ENCODE results near the gene AADACL3.

AADACL3 gene

DNA sequence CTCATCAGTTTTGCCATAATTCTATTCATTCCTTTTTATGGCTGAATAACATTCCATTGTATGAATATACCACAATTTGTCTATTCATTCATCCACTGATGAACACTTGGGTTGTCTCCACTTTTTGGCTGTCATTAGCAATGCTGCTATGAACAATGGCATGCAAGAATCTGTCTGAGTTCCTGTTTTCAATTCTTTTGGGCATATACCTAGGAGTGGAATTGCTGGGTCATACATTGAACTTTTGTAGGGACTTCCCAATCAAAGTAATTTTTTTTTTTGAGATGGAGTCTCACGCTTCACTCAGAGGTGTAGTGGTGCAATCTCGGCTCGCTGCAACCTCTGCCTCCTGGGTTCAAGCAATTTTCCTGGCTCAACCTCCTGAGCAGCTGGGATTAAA, 37.1 kb upstream of the AADACL3 start:
- no peak for DNase-seq (ENCODE audit: low read depth)
- TF ChIP-seq, protein P1, sequence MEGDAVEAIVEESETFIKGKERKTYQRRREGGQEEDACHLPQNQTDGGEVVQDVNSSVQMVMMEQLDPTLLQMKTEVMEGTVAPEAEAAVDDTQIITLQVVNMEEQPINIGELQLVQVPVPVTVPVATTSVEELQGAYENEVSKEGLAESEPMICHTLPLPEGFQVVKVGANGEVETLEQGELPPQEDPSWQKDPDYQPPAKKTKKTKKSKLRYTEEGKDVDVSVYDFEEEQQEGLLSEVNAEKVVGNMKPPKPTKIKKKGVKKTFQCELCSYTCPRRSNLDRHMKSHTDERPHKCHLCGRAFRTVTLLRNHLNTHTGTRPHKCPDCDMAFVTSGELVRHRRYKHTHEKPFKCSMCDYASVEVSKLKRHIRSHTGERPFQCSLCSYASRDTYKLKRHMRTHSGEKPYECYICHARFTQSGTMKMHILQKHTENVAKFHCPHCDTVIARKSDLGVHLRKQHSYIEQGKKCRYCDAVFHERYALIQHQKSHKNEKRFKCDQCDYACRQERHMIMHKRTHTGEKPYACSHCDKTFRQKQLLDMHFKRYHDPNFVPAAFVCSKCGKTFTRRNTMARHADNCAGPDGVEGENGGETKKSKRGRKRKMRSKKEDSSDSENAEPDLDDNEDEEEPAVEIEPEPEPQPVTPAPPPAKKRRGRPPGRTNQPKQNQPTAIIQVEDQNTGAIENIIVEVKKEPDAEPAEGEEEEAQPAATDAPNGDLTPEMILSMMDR (IDR thresholded peaks at IDR 0.05; ENCODE audit: control insufficient read depth, insufficient read depth, low read depth, low read length, missing control alignments): no peak

DNA sequence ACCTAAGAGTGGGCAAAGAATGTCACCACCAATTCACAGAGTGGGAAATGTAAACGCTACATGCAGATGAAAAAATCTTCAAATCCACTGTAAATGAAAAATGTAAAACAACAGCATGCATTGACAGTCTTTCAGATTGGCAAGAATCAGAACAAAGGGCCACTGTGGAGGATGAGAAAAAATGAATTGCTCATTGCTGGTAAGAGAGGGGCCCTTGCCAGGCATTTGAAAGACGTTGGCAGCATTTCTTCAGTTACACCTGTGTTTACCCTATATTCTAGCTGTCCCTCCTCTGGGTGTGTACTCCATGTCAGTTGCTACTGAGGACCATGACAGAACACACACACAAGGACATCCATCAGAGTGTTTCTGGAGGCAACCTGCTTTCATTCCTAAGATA, 25.8 kb upstream of the AADACL3 start:
- TF ChIP-seq, protein P1 (IDR thresholded peaks at IDR 0.05; ENCODE audit: control insufficient read depth, insufficient read depth, low read depth, low read length, missing control alignments): no peak
- DNase-seq (ENCODE audit: low read depth): no peak
- no peak overlapping the region for H3K4me3 ChIP-seq (ENCODE audit: control insufficient read depth, low read depth, low read length)

More for the DNA sequence above, 37.1 kb upstream of the AADACL3 start:
- H3K4me3 ChIP-seq (ENCODE audit: control insufficient read depth, low read depth, low read length): no peak overlapping the region

DNA sequence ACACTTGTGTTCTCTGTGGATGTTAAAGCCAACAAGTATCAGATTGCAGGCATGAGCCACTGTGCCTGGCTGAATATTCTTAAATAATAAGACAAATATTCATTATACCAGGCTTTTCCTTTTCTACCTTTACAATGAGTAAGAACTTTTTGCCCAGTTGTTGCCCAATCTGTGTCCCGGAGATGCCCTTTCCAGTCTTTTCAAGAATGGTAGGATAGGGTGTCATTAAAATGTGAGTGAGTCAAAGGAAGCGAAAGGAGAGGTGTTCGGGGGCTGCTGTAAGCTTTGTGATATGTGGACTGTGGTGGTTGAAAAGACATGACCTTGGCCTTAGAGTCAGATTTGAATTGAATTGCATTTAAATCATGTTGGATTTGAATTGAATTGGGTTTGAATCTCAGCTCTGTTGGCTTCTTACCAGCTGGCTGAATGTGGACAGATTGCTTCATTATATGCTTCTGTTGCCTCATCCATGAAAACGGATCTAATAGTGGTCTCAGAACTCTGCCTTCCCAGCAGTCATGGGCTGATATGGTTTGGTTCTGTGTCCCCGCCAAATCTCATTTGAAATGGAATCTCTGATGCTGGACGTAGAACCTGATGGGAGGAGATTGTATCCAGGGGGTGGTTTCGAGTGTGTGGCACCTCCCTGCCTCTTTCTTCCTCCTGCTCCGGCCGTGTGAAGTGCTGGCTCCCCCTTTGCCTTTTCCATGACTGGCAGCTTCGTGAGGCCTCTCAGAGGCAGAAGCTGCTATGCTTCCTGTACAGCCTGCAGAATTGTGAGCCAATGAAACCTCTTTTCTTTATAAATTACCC, 22.7 kb upstream of the AADACL3 start:
- no peak overlapping the region for H3K4me3 ChIP-seq (ENCODE audit: control insufficient read depth, low read depth, low read length)
- DNase-seq (ENCODE audit: low read depth): no peak
- TF ChIP-seq, protein P1 (IDR thresholded peaks at IDR 0.05; ENCODE audit: control insufficient read depth, insufficient read depth, low read depth, low read length, missing control alignments): no peak

DNA sequence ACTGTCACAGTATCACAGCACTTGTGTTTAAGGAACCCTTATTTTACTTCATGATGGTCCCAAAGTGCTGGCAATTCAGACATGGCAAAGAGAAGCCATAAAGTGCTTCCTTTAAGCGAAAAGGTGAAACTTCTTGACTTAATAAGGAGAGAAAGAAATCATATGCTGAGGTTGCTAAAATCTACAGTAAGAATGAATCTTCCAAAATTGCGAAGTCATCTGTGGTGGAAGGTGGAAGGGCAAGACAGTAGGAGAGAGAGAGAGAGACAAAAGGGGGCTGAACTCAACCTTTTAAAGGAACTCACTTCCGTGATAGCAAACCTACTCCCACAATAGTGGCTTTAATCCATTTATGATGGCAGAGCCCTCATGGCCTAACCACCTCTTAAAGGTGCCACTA, 19.3 kb upstream of the AADACL3 start:
- DNase-seq (ENCODE audit: low read depth): no peak
- no peak overlapping the region for H3K4me3 ChIP-seq (ENCODE audit: control insufficient read depth, low read depth, low read length)
- TF ChIP-seq, protein P1 (IDR thresholded peaks at IDR 0.05; ENCODE audit: control insufficient read depth, insufficient read depth, low read depth, low read length, missing control alignments): no peak

DNA sequence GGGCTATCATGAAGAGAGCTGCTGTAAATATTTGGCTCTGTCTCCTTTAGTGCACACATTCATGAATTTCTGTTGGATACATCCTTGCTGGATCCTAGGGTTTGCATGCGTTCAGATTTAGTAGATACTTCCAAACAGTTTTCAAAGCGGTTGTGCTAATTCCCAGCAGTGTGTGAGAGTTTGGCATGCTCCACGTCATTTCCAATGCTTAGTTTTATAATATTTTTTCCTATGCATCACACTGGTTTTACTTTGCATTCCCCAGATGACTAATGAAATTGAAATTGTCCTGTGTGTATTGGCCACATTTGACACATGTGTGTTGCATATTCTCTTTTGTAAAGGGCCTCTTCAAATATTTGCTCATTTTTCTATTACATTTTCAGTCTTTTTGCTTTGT, 18.5 kb upstream of the AADACL3 start:
- no peak overlapping the region for H3K4me3 ChIP-seq (ENCODE audit: control insufficient read depth, low read depth, low read length)
- TF ChIP-seq, protein P1 (IDR thresholded peaks at IDR 0.05; ENCODE audit: control insufficient read depth, insufficient read depth, low read depth, low read length, missing control alignments): no peak
- no peak for DNase-seq (ENCODE audit: low read depth)

DNA sequence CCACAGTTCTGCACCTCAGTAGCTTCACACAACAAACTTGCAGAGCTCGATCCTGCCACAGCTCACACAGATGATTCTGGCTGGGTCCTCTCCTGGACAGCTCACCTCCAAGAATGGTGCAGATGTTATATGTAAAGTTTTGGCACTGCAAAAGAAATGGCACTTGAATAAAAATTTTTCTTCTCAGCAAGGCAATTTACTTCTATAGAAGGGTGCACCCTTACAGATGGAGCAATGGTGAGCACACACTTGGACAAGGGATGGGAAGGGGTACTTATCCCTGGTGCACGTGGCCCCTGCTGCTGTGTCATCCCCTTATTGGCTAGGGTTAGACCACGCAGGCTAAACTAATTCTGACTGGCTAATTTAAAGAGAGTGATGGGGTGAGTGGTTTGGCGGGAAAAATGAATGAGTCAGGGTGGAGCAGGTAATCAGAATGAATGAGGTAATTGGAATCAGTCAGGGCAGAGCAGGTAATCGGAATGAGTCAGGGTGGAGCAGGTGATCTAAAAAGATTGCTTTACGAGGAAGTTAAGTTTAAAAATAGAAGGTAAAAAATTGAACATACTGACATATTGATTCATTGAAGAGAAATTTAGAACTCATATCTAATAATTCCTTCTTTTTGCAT, 12.0 kb upstream of the AADACL3 start:
- TF ChIP-seq, protein P1 (IDR thresholded peaks at IDR 0.05; ENCODE audit: control insufficient read depth, insufficient read depth, low read depth, low read length, missing control alignments): no peak
- DNase-seq (ENCODE audit: low read depth): no peak
- H3K4me3 ChIP-seq (ENCODE audit: control insufficient read depth, low read depth, low read length): no peak overlapping the region
